ENCODE data around the gene MLLT6.

DNA sequence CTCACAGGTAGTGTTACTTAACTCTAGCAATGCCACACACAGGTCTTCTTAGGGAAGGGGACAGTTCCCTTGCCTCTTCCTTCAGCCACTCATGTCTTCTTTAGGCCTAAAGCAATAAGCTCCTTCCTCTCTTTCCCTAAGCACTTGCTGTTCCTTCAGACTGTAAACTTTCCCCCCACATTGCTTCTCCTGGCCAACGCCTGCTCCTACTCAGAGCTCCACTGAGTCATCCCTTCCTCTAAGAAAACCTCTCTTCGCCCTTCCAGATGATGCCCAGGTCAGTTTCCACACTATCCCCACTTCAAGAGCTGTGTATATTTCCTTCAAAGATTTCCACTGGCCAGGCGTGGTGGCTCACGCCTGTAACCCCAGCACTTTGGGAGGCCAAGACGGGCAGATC is 17.8 kb upstream of the MLLT6 start:
- TF ChIP-seq ZBTB3 (CRISPR knock-in tag; IDR thresholded peaks at IDR 0.05; ENCODE audit: borderline replicate concordance, low read depth): no peak
- TF ChIP-seq CREM (IDR thresholded peaks at IDR 0.05): no peak
- TF ChIP-seq CREM (CRISPR knock-in tag; IDR thresholded peaks at IDR 0.05): no peak
- TF ChIP-seq ZNF350 (CRISPR knock-in tag; IDR thresholded peaks at IDR 0.05; ENCODE audit: borderline replicate concordance, low read depth): no peak
- TF ChIP-seq FOXM1 (CRISPR knock-in tag; IDR thresholded peaks at IDR 0.05): no peak
- no peak for TF ChIP-seq RBM39 (IDR thresholded peaks at IDR 0.05; ENCODE audit: low read depth, low read length, poor library complexity, severe bottlenecking)
- no peak for TF ChIP-seq ZNF800 (CRISPR knock-in tag; IDR thresholded peaks at IDR 0.05)
- TF ChIP-seq ZNF512 (CRISPR knock-in tag; IDR thresholded peaks at IDR 0.05): no peak
- TF ChIP-seq CEBPB (IDR thresholded peaks at IDR 0.05; ENCODE audit: borderline replicate concordance, low read depth, low read length): no peak
- no peak for TF ChIP-seq CTCF (CRISPR knock-in tag; IDR thresholded peaks at IDR 0.05)
- TF ChIP-seq TRIM24 (CRISPR knock-in tag; IDR thresholded peaks at IDR 0.05): no peak
- no peak for TF ChIP-seq TMF1 (CRISPR knock-in tag; IDR thresholded peaks at IDR 0.05; ENCODE audit: low read depth)
- no peak for TF ChIP-seq SNRNP70 (IDR thresholded peaks at IDR 0.05; ENCODE audit: low read depth, low read length)
- TF ChIP-seq ZSCAN29 (CRISPR knock-in tag; conservative IDR thresholded peaks at IDR 0.05): no peak
- TF ChIP-seq THAP9 (CRISPR knock-in tag; IDR thresholded peaks at IDR 0.05; ENCODE audit: borderline replicate concordance): no peak

Data from HepG2 (cell line).